GM23248 (cell line): ENCODE measurements around the gene WDR64. TPM values are rescaled to one million over a fixed set of nuclear protein-coding genes. Genes with fewer than 3 reads are reported as not detected.

Experiments
- DNase-seq: peaks from one replicate; pipeline ENCODE4 v3.0.0-alpha.2; 2015
- H2AFZ ChIP-seq: fragments of 200-600 bp; sonication (generic); 2 replicates; pipeline ENCODE4 v1.6.1; 2016; ENCODE audit warnings: antibody characterized with exemption
- H3F3A ChIP-seq: fragments of 200-600 bp; sonication (generic); 2 replicates; pipeline ENCODE4 v1.6.1; 2016; ENCODE audit warnings: mild to moderate bottlenecking, antibody characterized with exemption, mixed run types; ENCODE audit not compliant: insufficient read depth
- H3K27ac ChIP-seq: fragments of 200-600 bp; sonication (generic); 2 replicates; pipeline ENCODE4 v1.5.1; 2016; ENCODE audit warnings: mild to moderate bottlenecking
- H3K27me3 ChIP-seq: fragments of 200-600 bp; sonication (generic); replicated peaks from 2 replicates; pipeline ENCODE4 v1.6.1; 2016; ENCODE audit warnings: mild to moderate bottlenecking; ENCODE audit not compliant: insufficient read depth
- H3K36me3 ChIP-seq: fragments of 200-600 bp; sonication (generic); 2 replicates; pipeline ENCODE4 v1.6.1; 2016; ENCODE audit warnings: low read depth, mild to moderate bottlenecking
- H3K4me1 ChIP-seq: fragments of 200-600 bp; sonication (generic); 2 replicates; pipeline ENCODE4 v1.6.1; 2016; ENCODE audit warnings: mild to moderate bottlenecking; ENCODE audit not compliant: insufficient read depth
- H3K4me2 ChIP-seq: fragments of 200-600 bp; sonication (generic); one replicate; pipeline ENCODE4 v1.6.1; 2016; ENCODE audit warnings: mild to moderate bottlenecking; ENCODE audit not compliant: unreplicated experiment
- H3K4me3 ChIP-seq: fragments of 200-600 bp; sonication (generic); 2 replicates; pipeline ENCODE4 v1.5.1; 2016; ENCODE audit warnings: mild to moderate bottlenecking
- H3K79me2 ChIP-seq: fragments of 200-600 bp; sonication (generic); 2 replicates; pipeline ENCODE4 v1.6.1; 2016; ENCODE audit warnings: mild to moderate bottlenecking; ENCODE audit not compliant: insufficient read depth
- H3K9ac ChIP-seq: fragments of 200-600 bp; sonication (generic); 2 replicates; pipeline ENCODE4 v1.6.1; 2016; ENCODE audit warnings: mild to moderate bottlenecking
- H3K9me2 ChIP-seq: fragments of 200-600 bp; sonication (generic); 2 replicates; pipeline ENCODE4 v1.6.1; 2016; ENCODE audit warnings: mixed run types, mild to moderate bottlenecking, moderate library complexity; ENCODE audit not compliant: insufficient read depth
- H3K9me3 ChIP-seq: fragments of 200-600 bp; sonication (generic); one replicate; pipeline ENCODE4 v1.6.1; 2017; ENCODE audit warnings: low read depth
- H4K20me1 ChIP-seq: fragments of 200-600 bp; sonication (generic); 2 replicates; pipeline ENCODE4 v1.6.0; 2016; ENCODE audit not compliant: insufficient read depth
- EZH2 ChIP-seq: fragments of 200-600 bp; sonication (generic); IDR thresholded peaks from 2 replicates; pipeline ENCODE4 v1.6.1; 2018; ENCODE audit warnings: antibody characterized with exemption, mild to moderate bottlenecking; ENCODE audit not compliant: insufficient read depth, poor library complexity, severe bottlenecking
- EZH2phosphoT487 ChIP-seq: fragments of 200-600 bp; sonication (generic); IDR thresholded peaks from 2 replicates; pipeline ENCODE4 v1.6.1; 2018; ENCODE audit warnings: antibody characterized with exemption, moderate library complexity, mild to moderate bottlenecking, low read depth; ENCODE audit not compliant: insufficient read depth
- WGBS, 2 experiments: methylation state at CpG; one replicate each; pipeline ENCODE4 v1.1.6; 2015 to 2017; ENCODE audit warnings: low lambda C conversion rate in 2 of 2, low coverage in 1 of 2; ENCODE audit errors: missing lambda C conversion rate in 2 of 2; 5-methylcytosine and 5-hydroxymethylcytosine counted together
- in situ Hi-C: fragments of 300-500 bp; cut with MboI; formaldehyde crosslinking; loops from 2 replicates; pipeline ENCODE4 v1.15.0; 2020
- polyA plus RNA-seq: library from polyadenylated mRNA; unstranded; fragments of >200 nt; fragmentation: Nextera tagmentation; extraction: Ambion mirVana; gene quantifications from 2 replicates; pipeline ENCODE4 v1.2.1, GENCODE V29; 2016
- total RNA-seq: library from RNA; depleted of rRNA; stranded (reverse); fragments of >200 nt; shearing (Covaris generic); gene quantifications from 2 replicates; pipeline ENCODE4 v1.2.3, GENCODE V29; 2014

Gene WDR64
- total and polyA plus RNA-seq, 2 experiments from 2014 or later: not detected

DNA sequence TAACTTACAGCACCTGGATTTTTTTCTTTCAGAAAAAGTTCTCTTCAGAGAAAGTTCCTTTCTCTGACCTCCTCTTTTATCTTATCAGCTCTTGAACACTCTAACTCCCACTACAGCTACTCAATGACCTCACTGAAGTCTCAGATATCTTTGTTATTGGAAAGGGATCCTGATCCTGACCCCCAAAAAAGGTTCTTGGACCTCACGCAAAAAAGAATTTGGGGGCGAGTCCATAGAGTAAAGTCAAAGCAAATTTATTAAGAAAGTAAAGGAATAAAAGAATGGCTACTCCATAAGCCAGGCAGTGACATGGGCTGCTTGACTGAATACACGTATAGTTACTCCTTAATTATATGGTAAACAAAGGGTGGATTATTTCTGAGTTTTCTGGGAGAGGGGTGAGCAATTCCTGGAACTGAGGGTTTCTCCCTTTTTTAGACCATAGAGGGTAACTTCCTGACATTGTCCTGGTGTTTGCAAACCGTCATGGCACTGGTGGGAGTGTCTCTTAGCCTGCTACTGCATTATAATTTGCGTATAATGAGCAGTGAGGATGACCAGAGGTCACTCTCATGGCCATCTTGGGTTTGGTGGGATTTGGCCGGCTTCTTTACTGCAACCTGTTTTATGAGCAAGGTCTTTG, 44.2 kb downstream of the WDR64 start:
- Histone ChIP-seq H4K20me1 (no peaks in the 10 kb centered on the region), H3K9me3 (no peaks in the 10 kb centered on the region), H3K9me2 (no peaks in the 10 kb centered on the region), H3K79me2 (no peaks in the 10 kb centered on the region), H3K27ac (no peak overlapping the region), H3K4me3 (no peak overlapping the region), H3K27me3 (no peaks in the 10 kb centered on the region), H3K4me2 (no peak overlapping the region), H3K36me3 (no peaks in the 10 kb centered on the region), H3F3A (peaks cover 7% of the 10 kb centered on the region), H3K4me1 (peaks cover 1% of the 10 kb centered on the region; the same call in 1 of the 2 replicates), H2AFZ (no peak overlapping the region), H3K9ac (no peak overlapping the region)
- 85 to 89% methylated on average over 6 of the region's 6 CpGs for WGBS, 2 experiments
- in situ Hi-C loops: no loop called here
- TF ChIP-seq EZH2: no peak
- TF ChIP-seq EZH2phosphoT487: no peak
- no peak for DNase-seq

DNA sequence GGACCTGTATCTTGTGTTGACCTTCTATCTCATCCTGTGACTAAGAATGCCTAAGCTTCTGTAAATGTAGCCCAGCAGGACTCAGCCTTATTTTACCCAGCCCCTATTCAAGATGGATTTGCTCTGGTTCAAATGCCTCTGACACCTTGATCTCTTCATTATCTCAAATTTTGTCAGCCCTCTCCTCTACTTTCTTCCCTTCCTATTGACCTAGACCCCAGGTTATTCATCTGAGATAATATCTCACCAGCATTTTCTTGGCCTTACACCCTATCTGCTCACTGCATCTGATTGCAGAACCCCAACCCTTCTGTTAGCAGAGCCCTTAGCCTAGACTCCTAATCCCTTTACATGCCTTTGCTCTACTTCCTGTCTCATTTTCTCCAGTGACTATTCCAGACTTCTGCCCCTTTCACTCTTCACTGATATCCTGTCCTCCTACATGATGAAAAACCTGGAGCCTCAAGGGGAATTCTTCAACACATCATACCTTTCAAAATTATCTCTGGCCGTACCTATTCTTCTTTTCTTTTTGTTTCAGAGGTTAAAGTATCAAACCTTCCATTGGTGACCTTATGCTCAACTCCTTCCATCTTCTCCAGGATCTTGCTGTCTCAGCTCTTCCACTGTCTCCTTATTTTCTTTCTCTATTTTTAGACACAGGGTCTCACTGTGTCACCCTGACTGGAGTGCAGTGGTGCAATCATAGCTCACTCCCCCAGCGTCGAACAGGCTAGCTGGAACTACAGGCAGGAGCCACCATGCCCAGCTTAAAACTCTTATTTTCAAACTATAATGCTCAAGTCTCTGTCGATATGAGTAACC, 44.9 kb downstream of the WDR64 start:
- 71 to 81% methylated on average over 4 of the region's 4 CpGs for WGBS, 2 experiments
- TF ChIP-seq EZH2phosphoT487: no peak
- no peak for TF ChIP-seq EZH2
- DNase-seq: no peak
- Histone ChIP-seq H3K9me2 (no peaks in the 10 kb centered on the region), H3K27me3 (no peaks in the 10 kb centered on the region), H3K9ac (no peak overlapping the region), H3K9me3 (no peaks in the 10 kb centered on the region), H3F3A (peaks cover 14% of the 10 kb centered on the region), H3K27ac (no peak overlapping the region), H3K4me1 (peaks cover 9% of the 10 kb centered on the region), H3K4me2 (no peak overlapping the region), H3K36me3 (no peaks in the 10 kb centered on the region), H3K79me2 (no peaks in the 10 kb centered on the region), H4K20me1 (no peaks in the 10 kb centered on the region), H2AFZ (no peak overlapping the region), H3K4me3 (no peak overlapping the region)
- in situ Hi-C loops: no loop called here

- H2AFZ ChIP-seq: no peak overlapping the region
- H3K9me3 ChIP-seq: no peaks in the 10 kb centered on the region
- H3F3A ChIP-seq: peaks cover 20% of the 10 kb centered on the region
- H4K20me1 ChIP-seq: no peaks in the 10 kb centered on the region
- no peak overlapping the region for H3K27ac ChIP-seq
- H3K4me3 ChIP-seq: no peak overlapping the region
- in situ Hi-C loops: no loop called here
- no peaks in the 10 kb centered on the region for H3K79me2 ChIP-seq
- 91 to 97% methylated on average over 2 of the region's 2 CpGs for WGBS, 2 experiments
- no peak for DNase-seq
- no peak overlapping the region for H3K4me2 ChIP-seq
- no peaks in the 10 kb centered on the region for H3K9me2 ChIP-seq
- no peaks in the 10 kb centered on the region for H3K27me3 ChIP-seq
- H3K4me1 ChIP-seq: peaks cover 15% of the 10 kb centered on the region
- no peaks in the 10 kb centered on the region for H3K36me3 ChIP-seq
- TF ChIP-seq EZH2phosphoT487: no peak
- TF ChIP-seq EZH2: no peak
- H3K9ac ChIP-seq: no peak overlapping the region
Measured at GRCh38 chr1:241697640-241698018, 45.5 kb downstream of the WDR64 start.

GRCh38 chr1:241698177-241698576, 46.1 kb downstream of the WDR64 start:
- Histone ChIP-seq H3K9me3 (no peaks in the 10 kb centered on the region), H3K4me2 (no peak overlapping the region), H3K4me3 (no peak overlapping the region), H2AFZ (no peak overlapping the region), H4K20me1 (no peaks in the 10 kb centered on the region), H3K27me3 (no peaks in the 10 kb centered on the region), H3F3A (peaks cover 25% of the 10 kb centered on the region), H3K27ac (no peak overlapping the region), H3K79me2 (no peaks in the 10 kb centered on the region), H3K9ac (no peak overlapping the region), H3K9me2 (no peaks in the 10 kb centered on the region), H3K36me3 (no peaks in the 10 kb centered on the region), H3K4me1 (peaks cover 20% of the 10 kb centered on the region)
- in situ Hi-C loops: no loop called here
- TF ChIP-seq EZH2 (no peak), EZH2phosphoT487 (no peak)
- DNase-seq: no peak
- WGBS, 2 experiments: 57 to 69% methylated on average over 2 of the region's 2 CpGs
